ENCODE measurements around the gene UBTD2.

DNA sequence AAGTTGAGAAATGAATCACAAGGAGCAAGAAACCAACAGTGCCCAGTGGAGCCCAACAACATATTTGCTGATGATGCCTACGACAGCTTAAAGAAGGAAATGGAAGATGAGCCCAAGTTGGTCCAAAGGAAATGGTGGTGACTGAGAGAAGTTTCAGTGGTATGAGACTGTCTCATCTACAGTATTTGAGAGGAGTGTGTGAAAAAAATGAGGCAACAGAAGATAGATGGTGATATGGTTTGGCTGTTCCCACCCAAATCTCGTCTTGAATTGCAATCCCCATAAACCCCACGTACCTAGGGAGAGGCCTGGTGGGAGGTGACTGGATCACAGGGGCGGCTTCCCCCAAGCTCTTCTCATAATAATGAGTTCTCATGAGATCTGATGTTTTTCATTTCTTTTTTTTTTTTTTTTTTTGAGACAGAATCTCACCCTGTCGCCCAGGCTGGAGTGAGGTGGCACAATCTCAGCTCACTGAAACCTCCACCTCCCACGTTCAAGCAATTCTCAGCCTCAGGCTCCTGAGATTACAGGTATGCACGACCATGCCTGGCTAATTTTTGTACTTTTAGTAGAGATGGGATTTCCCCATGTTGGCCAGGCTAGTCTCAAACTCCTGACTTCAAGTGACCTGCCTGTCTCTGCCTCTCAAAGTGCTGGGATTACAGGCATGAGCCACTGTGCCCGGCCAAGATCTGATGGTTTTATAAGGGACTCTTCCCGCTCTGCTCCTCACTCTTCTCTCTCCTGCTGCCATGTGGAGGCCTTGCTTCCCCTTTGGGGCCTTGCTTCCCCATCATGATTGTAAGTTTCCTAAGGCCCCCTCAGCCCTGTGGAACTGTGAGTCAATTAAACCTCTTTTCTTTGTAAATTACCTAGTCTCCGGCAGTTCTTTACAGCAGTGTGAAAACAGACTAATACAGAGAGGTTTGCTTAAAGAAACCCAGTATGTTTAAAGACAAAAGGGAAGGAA lies 59.4 kb downstream of the UBTD2 start:
- TF ChIP-seq, protein P1, sequence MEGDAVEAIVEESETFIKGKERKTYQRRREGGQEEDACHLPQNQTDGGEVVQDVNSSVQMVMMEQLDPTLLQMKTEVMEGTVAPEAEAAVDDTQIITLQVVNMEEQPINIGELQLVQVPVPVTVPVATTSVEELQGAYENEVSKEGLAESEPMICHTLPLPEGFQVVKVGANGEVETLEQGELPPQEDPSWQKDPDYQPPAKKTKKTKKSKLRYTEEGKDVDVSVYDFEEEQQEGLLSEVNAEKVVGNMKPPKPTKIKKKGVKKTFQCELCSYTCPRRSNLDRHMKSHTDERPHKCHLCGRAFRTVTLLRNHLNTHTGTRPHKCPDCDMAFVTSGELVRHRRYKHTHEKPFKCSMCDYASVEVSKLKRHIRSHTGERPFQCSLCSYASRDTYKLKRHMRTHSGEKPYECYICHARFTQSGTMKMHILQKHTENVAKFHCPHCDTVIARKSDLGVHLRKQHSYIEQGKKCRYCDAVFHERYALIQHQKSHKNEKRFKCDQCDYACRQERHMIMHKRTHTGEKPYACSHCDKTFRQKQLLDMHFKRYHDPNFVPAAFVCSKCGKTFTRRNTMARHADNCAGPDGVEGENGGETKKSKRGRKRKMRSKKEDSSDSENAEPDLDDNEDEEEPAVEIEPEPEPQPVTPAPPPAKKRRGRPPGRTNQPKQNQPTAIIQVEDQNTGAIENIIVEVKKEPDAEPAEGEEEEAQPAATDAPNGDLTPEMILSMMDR (IDR thresholded peaks at IDR 0.05), result no peak
- no peak for TF ChIP-seq POLR2A (IDR thresholded peaks at IDR 0.05)
